ENCODE results near the gene MAP3K15.
"Not testable (repeated sequence)": the region's sequence is repeated elsewhere in the genome, so short reads cannot be mapped to it uniquely, and the experiment has no call there.

MAP3K15 gene

DNA sequence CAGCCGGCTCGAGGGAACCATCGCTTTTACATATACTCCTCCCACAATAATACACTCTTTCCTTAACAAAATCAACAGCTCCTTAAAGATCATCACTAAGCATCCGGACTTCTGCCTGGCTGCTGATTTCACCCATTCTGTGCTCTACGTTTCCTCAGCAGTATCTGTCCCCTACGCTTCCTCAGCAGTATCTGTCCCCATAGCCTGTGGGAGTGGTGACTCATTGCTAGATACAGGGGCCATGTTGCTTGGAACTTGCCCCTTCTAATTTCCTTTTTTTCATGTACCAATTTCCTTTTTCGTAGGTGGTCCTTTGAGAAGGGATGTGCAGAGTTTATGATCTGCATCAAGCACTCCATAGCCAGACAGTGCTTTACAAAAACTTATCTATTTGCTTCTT lies 18.6 kb downstream of the MAP3K15 start:
- POLR2A ChIA-PET: no interaction called here
- no peak for DNase-seq (ENCODE audit: extremely low spot score)
- TF ChIP-seq LEF1 (IDR thresholded peaks at IDR 0.05; ENCODE audit: borderline replicate concordance): no peak
- no peak for TF ChIP-seq FOXM1 (IDR thresholded peaks at IDR 0.05; ENCODE audit: borderline replicate concordance)
- no peak for TF ChIP-seq TARDBP (IDR thresholded peaks at IDR 0.05)
- TF ChIP-seq HDGF (IDR thresholded peaks at IDR 0.05; ENCODE audit: borderline replicate concordance): no peak
- TF ChIP-seq FOXK2 (IDR thresholded peaks at IDR 0.05): no peak
- no peak for TF ChIP-seq SUZ12 (IDR thresholded peaks at IDR 0.05)
- no peak for TF ChIP-seq SP1 (IDR thresholded peaks at IDR 0.05)
- no peak for TF ChIP-seq BHLHE40 (IDR thresholded peaks at IDR 0.05; ENCODE audit: borderline replicate concordance)
- no peak for TF ChIP-seq ELF4 (IDR thresholded peaks at IDR 0.05)
- TF ChIP-seq CTBP1 (IDR thresholded peaks at IDR 0.05; ENCODE audit: borderline replicate concordance): no peak
- no peak for TF ChIP-seq FOXA1 (IDR thresholded peaks at IDR 0.05)
- no peak for TF ChIP-seq ZNF384 (IDR thresholded peaks at IDR 0.05)
- TF ChIP-seq NFRKB (IDR thresholded peaks at IDR 0.05): no peak
- TF ChIP-seq L3MBTL2 (conservative IDR thresholded peaks at IDR 0.05): no peak
- TF ChIP-seq, protein P1, sequence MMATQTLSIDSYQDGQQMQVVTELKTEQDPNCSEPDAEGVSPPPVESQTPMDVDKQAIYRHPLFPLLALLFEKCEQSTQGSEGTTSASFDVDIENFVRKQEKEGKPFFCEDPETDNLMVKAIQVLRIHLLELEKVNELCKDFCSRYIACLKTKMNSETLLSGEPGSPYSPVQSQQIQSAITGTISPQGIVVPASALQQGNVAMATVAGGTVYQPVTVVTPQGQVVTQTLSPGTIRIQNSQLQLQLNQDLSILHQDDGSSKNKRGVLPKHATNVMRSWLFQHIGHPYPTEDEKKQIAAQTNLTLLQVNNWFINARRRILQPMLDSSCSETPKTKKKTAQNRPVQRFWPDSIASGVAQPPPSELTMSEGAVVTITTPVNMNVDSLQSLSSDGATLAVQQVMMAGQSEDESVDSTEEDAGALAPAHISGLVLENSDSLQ (IDR thresholded peaks at IDR 0.05): no peak
- TF ChIP-seq ARNT (IDR thresholded peaks at IDR 0.05): no peak
- CTCF ChIA-PET: no interaction called here

DNA sequence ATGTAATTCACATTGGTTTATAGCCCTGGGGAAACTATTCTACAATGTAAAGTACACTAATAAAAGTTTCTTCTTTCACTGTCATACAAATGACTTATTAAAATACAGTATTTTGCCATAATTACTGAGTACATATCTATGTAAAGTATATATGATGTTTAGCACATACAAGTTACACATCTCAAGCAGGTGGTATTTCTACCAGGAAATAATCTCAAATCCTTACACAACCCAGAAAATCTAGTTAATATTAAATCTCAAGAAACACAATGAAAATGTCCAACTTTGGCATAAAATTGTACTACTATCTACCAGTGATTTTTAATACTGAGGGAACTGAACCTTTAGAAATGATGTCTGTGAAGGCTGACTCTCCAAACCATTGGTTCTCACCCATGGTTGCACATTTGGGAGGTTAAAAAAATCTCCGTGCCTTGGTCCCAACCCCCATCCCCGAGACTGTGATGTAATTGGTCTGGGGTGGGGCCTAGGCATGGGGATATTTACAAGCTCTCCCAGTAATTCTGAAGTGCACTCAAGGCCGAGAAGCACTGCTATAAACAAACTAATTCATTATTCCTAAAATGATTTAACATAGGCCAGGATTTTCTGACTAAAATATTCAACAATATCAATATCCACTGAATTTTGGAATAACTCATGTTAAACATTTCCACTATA lies 27.6 kb downstream of the MAP3K15 start:
- no peak for DNase-seq (ENCODE audit: extremely low spot score)
- ChIA-PET CTCF (no interaction called here), POLR2A (no interaction called here)
- TF ChIP-seq CTBP1 (IDR thresholded peaks at IDR 0.05; ENCODE audit: borderline replicate concordance) (no peak), BHLHE40 (IDR thresholded peaks at IDR 0.05; ENCODE audit: borderline replicate concordance) (no peak), ELF4 (IDR thresholded peaks at IDR 0.05) (no peak), NFRKB (IDR thresholded peaks at IDR 0.05) (no peak), FOXA1 (IDR thresholded peaks at IDR 0.05) (no peak), LEF1 (IDR thresholded peaks at IDR 0.05; ENCODE audit: borderline replicate concordance) (no peak), FOXK2 (IDR thresholded peaks at IDR 0.05) (no peak), TARDBP (IDR thresholded peaks at IDR 0.05) (no peak), ARNT (IDR thresholded peaks at IDR 0.05) (no peak)

DNA sequence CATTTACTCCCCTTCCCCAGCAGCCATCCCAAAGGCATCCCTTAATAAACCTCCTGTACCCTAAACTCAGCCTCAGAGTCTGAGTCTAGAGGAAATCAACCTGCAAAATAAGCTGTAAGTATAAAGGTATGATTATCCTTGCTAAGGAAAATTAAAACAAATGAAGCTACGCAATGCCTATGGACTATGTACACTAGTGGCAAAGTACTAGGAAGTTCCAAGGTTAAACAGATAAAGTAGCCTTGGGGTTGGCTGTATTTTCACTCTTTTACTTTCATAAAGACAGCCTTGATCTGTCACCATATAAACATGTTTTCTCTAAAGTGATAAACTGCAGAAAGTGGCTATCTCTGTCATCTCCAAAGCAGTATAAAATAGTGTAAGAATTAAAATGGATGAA lies 35.9 kb downstream of the MAP3K15 start:
- ChIA-PET CTCF (no interaction called here), POLR2A (no interaction called here)
- DNase-seq (ENCODE audit: extremely low spot score): no peak
- no peak for TF ChIP-seq ELF4 (IDR thresholded peaks at IDR 0.05)
- TF ChIP-seq, protein P1 (IDR thresholded peaks at IDR 0.05): no peak
- TF ChIP-seq SUZ12 (IDR thresholded peaks at IDR 0.05): no peak
- no peak for TF ChIP-seq ARNT (IDR thresholded peaks at IDR 0.05)
- no peak for TF ChIP-seq CTBP1 (IDR thresholded peaks at IDR 0.05; ENCODE audit: borderline replicate concordance)
- TF ChIP-seq HDGF (IDR thresholded peaks at IDR 0.05; ENCODE audit: borderline replicate concordance): no peak
- no peak for TF ChIP-seq FOXM1 (IDR thresholded peaks at IDR 0.05; ENCODE audit: borderline replicate concordance)
- TF ChIP-seq BHLHE40 (IDR thresholded peaks at IDR 0.05; ENCODE audit: borderline replicate concordance): no peak
- TF ChIP-seq L3MBTL2 (conservative IDR thresholded peaks at IDR 0.05): no peak
- no peak for TF ChIP-seq TARDBP (IDR thresholded peaks at IDR 0.05)
- TF ChIP-seq FOXK2 (IDR thresholded peaks at IDR 0.05): no peak
- TF ChIP-seq FOXA1 (IDR thresholded peaks at IDR 0.05): no peak
- no peak for TF ChIP-seq ZNF384 (IDR thresholded peaks at IDR 0.05)

DNA sequence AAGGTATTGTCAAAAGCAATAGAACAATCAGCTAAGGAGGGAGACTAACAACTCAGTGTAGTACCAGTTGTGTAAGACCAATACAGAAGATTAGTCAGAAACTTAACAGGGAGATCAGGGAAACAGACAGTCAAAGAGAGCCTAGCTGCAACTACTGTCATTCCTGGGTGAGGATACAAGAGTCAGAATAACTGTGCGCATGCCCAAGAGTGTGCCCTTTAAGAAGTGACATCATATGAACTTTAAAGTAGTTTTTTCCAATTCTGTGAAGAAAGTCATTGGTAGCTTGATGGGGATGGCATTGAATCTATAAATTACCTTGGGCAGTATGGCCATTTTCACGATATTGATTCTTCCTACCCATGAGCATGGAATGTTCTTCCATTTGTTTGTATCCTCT lies 46.9 kb downstream of the MAP3K15 start:
- POLR2A ChIA-PET; DNase-seq (ENCODE audit: extremely low spot score): not testable (repeated sequence)
- CTCF ChIA-PET: interaction anchor here (0.6 kb wide), 1 partner anchor 10 kb away, joined by 3 read pairs; no protein-coding TSS in a partner anchor

DNA sequence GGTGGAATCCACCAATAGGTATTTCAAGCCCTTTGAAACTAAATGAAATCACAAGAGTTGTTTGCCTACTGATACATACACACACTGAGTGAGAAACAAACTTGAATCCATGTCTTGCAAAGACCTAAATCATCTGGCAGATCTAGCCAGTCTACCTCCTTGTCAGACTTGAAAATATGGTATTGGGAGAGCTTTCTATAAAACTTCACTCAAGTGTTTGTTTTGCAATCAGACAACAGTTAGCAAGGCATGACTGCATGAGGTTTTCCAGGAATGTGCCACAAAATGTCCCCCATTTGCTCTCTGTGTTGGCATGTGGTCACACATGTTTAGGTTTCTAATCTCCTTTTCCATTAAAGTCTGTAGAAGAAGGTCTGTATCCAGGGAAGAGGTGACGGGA lies 52.4 kb downstream of the MAP3K15 start:
- ChIA-PET CTCF (no interaction called here), POLR2A (no interaction called here)
- no peak for DNase-seq (ENCODE audit: extremely low spot score)
- no peak for TF ChIP-seq BHLHE40 (IDR thresholded peaks at IDR 0.05; ENCODE audit: borderline replicate concordance)
- no peak for TF ChIP-seq TARDBP (IDR thresholded peaks at IDR 0.05)

DNA sequence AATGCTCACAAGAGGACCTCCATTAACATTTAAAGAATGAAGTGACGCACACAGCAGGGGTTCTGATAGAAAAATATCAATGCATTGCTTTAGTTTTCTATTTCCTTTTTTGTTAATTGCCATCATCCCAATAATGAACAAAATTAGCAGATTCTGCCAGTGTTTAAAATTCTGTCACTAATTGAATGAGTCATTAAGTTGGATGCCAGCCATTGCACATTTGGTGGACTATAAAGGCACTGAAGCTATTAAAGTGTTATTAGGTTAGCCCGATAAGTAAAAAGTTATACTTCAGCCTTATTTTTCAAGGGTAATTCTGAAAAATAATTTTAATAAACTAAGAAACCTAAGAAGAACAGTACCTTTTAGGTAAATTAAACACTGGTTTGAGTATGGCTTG lies 53.1 kb downstream of the MAP3K15 start:
- DNase-seq (ENCODE audit: extremely low spot score): no peak
- TF ChIP-seq SP1 (IDR thresholded peaks at IDR 0.05): no peak
- POLR2A ChIA-PET: no interaction called here
- CTCF ChIA-PET: no interaction called here

GRCh38 chrX:19457662-19458061 lies 57.6 kb downstream of the MAP3K15 start:
- no peak for DNase-seq (ENCODE audit: extremely low spot score)
- ChIA-PET CTCF (no interaction called here), POLR2A (no interaction called here)
- no peak for TF ChIP-seq CTBP1 (IDR thresholded peaks at IDR 0.05; ENCODE audit: borderline replicate concordance)
- no peak for TF ChIP-seq ELF4 (IDR thresholded peaks at IDR 0.05)
- no peak for TF ChIP-seq ARNT (IDR thresholded peaks at IDR 0.05)
- TF ChIP-seq BHLHE40 (IDR thresholded peaks at IDR 0.05; ENCODE audit: borderline replicate concordance): no peak
- no peak for TF ChIP-seq NFRKB (IDR thresholded peaks at IDR 0.05)
- TF ChIP-seq FOXK2 (IDR thresholded peaks at IDR 0.05): no peak
- TF ChIP-seq, protein P1 (IDR thresholded peaks at IDR 0.05): no peak
- TF ChIP-seq LEF1 (IDR thresholded peaks at IDR 0.05; ENCODE audit: borderline replicate concordance): no peak
- TF ChIP-seq HDGF (IDR thresholded peaks at IDR 0.05; ENCODE audit: borderline replicate concordance): no peak
- no peak for TF ChIP-seq FOXA1 (IDR thresholded peaks at IDR 0.05)
- TF ChIP-seq ZNF384 (IDR thresholded peaks at IDR 0.05): no peak
- TF ChIP-seq SUZ12 (IDR thresholded peaks at IDR 0.05): no peak
- TF ChIP-seq TARDBP (IDR thresholded peaks at IDR 0.05): no peak
- TF ChIP-seq FOXM1 (IDR thresholded peaks at IDR 0.05; ENCODE audit: borderline replicate concordance): no peak
- no peak for TF ChIP-seq L3MBTL2 (conservative IDR thresholded peaks at IDR 0.05)
- TF ChIP-seq SP1 (IDR thresholded peaks at IDR 0.05): no peak

Measured in HEK293T (cell line).